NCI-H1092 treated with DMSO at 0.1 percent for 48 hours (cell line): ENCODE measurements around the gene ZNF236.
"Not testable (repeated sequence)": the region's sequence is repeated elsewhere in the genome, so short reads cannot be mapped to it uniquely, and the experiment has no call there.

ENCODE experiments used
- DNase-seq: peaks from one replicate; lab custom pipeline; 2025; lab: John Stamatoyannopoulos, UW

ZNF236 gene

GRCh38 chr18:77006305-77007175 lies 184.2 kb downstream of the ZNF236 start:
- DNase-seq: no peak

- DNase-seq: no peak
Measured at GRCh38 chr18:77007251-77007650, 184.9 kb downstream of the ZNF236 start.

- no peak for DNase-seq
Measured at GRCh38 chr18:77008006-77008405, 185.6 kb downstream of the ZNF236 start.

- DNase-seq: no peak
Measured at GRCh38 chr18:77008576-77009315, 186.4 kb downstream of the ZNF236 start.

- no peak for DNase-seq
Measured at GRCh38 chr18:77009675-77010074, 187.3 kb downstream of the ZNF236 start.

- DNase-seq: no peak
Measured at GRCh38 chr18:77012120-77012519, 189.8 kb downstream of the ZNF236 start.

GRCh38 chr18:77012806-77013541 lies 190.6 kb downstream of the ZNF236 start:
- no peak for DNase-seq

GRCh38 chr18:77013811-77014521 lies 191.6 kb downstream of the ZNF236 start:
- no peak for DNase-seq

- no peak for DNase-seq
Measured at GRCh38 chr18:77014538-77014937, 192.2 kb downstream of the ZNF236 start.

GRCh38 chr18:77015169-77015568 lies 192.8 kb downstream of the ZNF236 start:
- no peak for DNase-seq

- no peak for DNase-seq
Measured at GRCh38 chr18:77015771-77016710, 193.7 kb downstream of the ZNF236 start.

- DNase-seq: no peak
Measured at GRCh38 chr18:77016936-77017335, 194.6 kb downstream of the ZNF236 start.

GRCh38 chr18:77017355-77017754 lies 195.0 kb downstream of the ZNF236 start:
- DNase-seq: no peak

- not testable (repeated sequence) for DNase-seq
Measured at GRCh38 chr18:77018650-77019049, 196.3 kb downstream of the ZNF236 start.

- DNase-seq: no peak
Measured at GRCh38 chr18:77019641-77020040, 197.3 kb downstream of the ZNF236 start.
